Fibroblast of peridontal ligament (primary cell): ENCODE measurements around the gene COBL.

Experiments used
- DNase-seq: peaks from one replicate; pipeline ENCODE4 v3.0.0-alpha.2; 2010; ENCODE audit errors: extremely low read depth

COBL gene, protein sequence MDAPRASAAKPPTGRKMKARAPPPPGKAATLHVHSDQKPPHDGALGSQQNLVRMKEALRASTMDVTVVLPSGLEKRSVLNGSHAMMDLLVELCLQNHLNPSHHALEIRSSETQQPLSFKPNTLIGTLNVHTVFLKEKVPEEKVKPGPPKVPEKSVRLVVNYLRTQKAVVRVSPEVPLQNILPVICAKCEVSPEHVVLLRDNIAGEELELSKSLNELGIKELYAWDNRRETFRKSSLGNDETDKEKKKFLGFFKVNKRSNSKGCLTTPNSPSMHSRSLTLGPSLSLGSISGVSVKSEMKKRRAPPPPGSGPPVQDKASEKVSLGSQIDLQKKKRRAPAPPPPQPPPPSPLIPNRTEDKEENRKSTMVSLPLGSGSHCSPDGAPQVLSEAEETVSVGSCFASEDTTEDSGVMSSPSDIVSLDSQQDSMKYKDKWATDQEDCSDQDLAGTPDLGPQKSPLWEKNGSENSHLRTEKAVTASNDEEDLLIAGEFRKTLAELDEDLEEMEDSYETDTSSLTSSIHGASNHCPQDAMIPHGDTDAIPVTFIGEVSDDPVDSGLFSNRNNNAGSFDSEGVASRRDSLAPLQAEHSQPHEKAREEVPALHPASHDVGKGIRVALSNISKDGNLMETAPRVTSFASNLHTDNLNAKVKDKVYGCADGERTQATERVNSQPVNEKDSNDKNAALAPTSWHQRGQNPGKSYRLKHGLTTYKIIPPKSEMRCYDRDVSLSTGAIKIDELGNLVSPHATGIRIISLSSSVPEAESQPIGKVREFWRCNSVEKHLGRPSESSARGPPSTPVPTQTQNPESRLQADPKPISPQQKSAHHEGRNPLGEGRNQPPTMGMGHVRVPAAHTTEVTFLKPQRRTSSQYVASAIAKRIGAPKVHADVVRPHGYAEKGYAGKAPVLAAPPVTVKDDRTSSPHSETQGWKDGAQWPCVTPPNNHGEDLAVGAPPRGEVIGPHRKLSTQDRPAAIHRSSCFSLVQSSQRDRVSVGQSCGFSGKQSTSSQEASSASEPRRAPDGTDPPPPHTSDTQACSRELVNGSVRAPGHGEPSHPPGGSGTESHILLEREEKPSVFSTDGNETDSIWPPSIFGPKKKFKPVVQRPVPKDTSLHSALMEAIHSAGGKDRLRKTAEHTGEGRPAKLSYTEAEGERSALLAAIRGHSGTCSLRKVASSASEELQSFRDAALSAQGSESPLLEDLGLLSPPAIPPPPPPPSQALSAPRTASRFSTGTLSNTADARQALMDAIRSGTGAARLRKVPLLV

DNA sequence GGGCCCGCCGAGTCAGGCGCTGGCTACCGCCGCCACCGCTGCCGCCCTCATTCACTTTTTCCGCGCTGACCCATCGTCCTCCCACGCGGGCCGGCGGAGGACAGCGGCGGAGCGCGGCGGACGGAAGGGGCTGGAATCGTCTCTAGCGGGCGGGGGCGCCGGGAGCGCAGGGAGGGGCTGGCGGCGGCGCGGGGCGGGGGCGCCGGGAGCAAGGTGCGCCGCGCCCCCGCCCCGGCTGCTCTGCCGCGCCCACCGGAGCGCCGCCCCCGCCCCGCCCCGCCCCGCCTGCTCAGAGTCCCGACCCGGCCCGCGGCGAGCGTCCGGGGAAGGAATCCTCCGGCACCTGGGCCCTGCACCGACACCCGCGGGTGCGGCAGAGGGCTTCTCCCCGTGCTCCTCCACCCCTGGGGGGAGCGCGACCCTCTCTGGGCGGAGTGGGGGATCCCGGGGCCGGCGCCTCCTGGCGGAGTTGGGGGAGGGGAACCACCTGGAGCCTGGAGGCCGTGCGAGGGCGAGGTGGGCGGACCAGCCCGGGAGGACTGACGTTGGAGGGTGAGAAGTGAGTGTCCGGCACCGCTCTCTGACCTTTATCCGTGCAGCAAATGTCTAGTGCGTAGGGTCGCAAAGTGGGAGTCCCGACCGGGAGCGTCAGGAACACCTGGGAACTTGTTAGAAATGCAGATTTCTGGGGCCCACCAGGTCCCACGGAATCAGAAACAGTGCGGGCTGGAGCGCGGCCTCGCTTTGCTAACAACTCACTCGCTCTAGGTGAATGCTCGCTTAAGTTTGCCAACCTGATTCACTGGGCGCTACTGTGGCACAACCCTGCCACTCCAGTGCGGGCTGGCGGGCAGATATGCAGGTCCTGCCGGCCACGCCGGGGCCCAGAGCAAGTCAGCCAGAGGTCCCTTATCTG is at the start of gene COBL:
TSS of gene COBL (minus strand) at position 144 of the 916 bp plus-strand sequence. CDS start 176 bp downstream, outside the sequence.
- no peak for DNase-seq

DNA sequence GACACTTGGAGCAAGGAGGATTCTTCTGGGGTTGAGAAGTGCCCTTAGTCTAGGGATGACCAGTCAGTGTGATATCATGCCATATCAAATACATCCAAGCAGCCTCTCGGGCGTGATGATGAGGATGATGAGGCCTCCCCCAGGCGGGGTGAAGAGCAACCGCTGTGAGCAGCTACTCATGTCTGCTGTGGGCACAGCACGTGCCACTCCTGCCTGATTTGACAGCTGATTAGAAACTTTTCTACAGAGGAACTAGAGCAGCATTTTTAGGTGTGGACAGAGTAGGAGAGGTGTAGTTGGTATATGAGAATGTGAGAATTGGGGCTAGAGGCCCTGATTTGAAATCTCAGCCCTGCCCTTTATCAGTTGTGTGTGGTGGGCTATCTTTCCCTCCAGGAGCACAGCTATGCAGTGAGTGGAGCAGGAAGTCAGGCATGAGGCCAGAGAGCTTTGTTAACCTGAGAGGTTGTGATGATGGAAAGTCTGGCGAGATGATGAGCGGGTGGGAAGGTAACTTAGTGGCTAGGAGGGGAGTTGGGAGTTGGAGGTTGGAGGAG is 49.6 kb upstream of the COBL start:
- DNase-seq = no peak

DNA sequence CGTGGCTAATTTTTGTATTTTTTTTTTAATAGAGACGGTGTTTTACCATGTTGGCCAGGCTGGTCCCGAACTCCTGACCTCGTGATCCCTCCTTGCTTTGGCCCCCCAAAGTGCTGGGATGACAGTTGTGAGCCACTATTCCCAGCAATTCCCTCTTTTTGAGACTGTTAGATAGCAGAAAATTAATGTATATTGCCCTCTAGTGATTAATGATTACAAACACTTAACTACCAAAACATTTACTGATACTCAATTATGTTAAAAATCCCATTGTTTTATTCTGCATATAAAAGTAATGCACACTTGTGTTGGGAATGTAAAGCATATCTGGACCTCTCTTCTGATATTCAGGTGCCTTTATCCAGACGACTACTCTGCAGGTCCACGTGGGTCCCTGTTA is 41.2 kb upstream of the COBL start:
- DNase-seq = no peak

DNA sequence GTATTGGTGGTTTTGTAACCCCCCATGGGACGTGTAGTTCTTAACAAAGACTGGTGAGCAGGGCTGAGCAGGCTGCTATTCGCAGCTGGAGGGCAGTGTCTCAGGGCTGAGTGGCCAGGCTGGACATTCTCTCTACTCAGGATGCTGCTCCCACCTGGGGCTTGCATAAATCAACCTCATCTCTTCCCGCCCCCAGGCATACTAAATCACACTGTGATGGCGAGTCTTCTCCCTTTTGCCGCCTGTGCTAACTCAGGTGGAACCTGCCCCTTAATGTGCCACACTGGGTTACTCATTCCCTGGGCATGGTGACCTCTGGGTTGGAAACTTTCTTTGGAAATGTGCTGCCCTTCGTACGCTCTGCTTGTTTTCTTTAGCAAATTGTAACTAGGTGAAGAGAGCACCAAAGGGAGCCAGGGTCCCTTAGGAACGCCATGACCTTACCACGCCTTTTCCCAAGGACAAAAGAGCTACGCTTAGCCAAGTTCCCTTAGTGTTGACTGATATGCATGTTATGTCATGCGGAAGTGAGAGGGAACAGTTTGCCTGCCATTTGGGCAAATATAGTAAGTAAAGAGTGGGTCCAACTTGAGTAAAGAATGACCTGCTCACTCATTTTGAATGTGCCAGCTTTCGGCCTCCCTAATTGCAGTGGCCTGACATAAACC is 40.4 kb upstream of the COBL start:
- no peak for DNase-seq

DNA sequence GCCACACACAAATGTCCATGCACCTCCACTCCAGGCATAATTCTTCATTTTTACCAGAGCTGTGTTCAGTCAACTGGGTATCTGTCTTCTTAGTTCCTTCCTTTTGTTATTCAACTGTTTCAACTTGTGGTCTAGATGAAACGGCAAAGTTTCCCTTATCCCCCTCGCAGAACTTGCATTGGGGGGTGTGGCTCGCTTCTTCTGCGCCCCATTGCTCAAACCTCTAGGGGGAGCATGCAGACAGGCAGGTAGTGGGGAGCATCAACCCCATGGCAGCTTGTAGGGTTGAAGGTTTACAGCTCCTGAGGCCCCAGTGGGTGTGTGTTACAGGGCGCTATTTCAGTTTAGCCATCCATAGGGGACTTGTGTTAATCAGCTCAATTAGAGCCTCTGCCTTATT is 38.3 kb upstream of the COBL start:
- DNase-seq = no peak

DNA sequence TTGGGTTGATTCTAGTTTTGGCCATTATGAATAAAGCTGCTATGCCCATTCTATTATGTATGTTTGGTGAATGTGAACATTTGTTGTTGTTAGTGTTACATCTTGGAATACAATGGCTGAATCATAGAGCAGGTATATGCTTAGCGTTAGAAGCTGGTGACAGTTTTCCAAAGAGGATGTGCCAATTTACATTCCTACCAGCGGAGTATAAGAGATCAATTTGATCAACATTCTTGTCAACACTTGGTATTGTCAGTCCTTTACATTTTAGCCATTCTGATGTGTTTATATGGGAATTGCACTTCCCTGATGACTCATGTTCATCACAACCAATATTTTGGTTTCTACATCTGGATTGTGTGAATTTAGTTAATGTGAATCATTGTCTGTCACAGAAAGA is 37.8 kb upstream of the COBL start:
- DNase-seq = no peak

DNA sequence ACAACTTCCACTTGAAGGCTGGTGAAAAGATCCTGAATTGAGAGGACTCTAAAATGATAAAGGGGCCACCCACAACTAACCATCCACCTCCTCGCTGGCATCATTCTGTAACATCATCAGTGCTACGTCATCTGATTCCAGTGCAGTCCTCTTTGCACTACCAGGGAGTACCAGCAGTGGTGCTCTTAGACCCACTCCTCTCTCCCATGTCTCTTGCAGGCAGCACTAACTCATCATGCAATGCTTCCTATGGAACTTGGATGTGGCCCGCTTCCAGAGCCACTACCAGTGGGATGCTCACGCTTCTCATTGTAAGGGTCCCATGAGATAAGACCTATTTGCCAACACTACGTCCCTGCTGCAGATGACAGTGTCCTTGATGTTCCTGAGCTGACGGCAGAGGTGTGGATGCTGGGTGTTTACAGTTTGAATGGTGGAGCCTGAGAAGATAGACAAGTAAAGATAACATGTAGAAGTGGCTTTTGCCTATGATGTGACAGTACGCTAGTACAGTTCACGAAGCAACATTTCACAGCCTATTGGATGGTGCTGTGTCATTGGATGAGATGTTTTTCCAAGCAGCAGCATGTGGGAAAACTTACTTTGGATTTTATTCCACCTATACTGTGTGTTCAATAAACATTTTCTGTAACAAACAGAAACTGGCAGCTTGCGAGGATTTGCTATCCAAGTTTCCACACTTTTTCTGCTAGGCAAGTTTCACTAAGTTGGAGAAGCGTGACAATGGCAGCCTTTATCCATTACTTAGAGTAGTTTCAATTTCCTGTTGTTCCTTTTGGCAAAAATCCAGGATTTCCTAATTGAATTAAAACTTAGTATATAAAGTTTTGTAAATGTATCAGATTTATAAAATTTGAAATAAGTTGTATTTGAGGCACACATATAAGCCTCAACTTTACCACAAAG is 35.8 kb upstream of the COBL start:
- no peak for DNase-seq

DNA sequence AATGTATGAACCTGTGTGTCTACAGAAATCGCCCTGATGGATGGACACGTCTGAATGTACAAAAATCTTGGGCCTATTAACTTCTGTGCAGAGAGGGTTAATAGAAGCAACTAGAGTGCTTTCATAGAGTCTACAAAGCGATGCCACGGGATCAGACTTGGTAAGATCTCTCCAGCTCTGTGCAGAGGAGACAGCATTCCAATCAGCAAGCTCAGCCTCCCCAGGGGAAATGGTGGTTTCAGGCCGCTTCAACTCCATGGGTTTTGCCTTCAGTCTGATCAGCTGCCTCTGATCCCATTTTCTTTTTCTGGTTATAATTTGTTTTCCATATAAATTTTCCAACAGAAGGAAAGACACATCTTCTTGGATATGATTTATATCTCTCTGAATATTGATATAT is 35.1 kb upstream of the COBL start:
- no peak for DNase-seq

DNA sequence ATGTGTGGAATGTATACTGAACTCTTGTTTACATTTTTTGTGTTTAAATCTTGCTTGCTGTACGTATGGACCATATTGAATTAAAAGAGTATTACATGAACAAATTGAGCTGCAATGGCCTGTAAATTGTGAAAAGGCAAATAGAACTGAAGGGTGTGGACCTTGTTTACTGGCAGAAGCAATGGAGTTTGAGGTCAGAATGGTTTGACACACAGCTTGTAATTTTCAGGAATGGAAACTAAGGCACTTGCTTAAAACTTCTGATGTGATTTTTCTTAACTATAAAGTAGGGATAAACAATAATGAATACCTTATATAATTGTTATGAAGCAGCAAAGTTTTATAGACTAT is 33.9 kb upstream of the COBL start:
- no peak for DNase-seq

DNA sequence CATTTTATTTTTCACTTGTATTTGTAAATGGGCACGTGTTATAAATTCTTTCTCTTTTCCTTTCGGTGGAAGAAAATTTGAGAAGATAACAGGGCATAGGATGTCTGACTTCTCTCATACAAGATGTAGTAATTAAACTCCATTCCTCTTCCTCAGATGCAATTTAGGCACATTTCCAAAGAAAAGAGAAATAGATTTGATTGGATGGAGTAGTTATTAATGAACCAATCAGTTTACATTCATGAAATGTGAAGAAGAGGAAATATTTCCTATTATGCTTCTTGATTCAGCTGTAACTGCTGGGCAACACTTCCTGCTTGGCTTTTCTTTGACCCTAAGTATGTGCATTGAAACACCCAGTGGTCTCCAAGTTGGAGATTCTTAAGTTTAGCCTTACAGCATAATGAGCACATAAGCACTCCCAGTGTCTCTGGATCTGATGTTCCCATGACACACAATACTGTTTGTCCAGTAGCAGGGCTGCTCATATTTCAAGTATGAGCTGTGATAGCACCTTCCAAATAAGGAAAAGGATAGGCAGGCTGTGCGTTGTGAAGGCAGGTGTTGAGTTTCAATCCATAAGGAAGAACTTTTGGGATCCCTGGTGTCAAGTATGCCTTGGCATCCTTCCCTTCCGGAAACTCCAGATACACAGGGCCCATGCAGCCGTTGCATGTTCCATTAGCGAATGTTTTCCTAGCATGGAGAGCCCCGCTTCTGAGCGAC is 33.4 kb upstream of the COBL start:
- no peak for DNase-seq

DNA sequence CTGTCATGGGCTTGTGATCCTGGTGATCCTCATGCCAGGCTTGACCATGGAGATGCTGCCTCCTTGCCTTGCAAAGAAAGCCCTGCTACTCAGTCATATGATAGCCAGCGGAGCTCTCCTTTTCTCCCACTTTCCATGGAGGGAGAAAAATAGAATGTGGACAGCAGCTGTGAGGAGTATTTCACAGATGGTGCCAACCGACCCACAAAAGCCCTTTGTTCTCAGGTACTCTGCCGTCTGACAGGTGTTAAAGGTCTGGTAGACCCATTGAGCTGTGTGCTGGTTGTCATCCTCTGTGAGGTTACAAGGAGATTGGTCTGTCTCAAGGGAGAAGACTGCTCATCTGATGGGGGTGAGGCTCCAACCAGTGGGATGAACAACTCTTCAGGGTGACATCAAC is 29.5 kb upstream of the COBL start:
- DNase-seq = no peak

DNA sequence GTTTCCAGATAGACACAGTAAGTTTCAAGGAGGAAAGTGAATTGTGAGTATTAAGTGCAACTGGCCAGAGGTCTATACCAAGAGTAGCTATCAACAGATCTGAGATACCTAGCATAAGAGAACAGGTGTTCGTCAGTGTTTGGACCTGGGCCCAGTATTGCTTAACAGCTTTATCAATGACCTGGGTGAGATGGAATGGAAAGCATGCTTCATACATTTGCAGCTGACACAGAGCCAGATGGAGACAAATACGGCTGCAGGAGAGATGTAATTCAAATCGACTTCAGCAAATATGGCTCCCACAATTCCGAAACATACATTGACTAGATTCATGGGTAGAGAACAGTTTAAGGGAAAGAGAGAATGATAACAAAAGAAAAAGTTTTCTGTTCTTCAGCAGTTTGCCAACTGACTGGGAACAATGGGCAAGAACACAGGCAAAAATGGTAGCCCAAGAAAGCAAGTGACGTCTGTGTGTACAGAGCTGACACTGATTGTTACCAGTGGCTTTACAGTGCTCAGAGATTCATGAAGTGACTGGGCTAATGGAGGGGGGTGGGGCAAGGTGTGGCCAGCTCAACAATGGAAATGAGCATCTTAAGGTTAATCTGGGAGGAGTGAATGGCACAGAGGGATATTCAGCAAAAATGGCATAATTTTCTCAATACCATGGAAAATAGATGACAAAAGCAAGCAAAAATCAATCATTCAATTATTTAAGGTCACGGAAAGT is 28.0 kb upstream of the COBL start:
- DNase-seq = no peak

DNA sequence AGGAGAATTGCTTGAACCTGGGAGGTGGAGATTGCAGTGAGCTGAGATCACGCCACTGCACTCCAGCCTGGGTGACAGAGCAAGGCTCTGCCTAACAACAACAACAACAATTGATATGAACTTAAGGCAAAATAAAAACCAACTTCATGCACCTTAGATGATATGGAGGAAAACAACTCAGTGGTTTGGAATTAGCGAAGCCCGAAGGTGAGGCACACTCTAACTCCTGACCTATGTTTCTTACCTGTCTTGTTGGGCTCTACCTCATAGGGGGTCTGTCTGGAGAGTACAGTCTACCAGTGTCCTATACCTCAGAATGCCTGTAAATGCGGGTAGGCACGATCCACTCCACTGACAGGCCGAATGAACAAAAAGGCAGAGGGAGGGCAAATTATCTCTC is 24.3 kb upstream of the COBL start:
- DNase-seq = no peak

DNA sequence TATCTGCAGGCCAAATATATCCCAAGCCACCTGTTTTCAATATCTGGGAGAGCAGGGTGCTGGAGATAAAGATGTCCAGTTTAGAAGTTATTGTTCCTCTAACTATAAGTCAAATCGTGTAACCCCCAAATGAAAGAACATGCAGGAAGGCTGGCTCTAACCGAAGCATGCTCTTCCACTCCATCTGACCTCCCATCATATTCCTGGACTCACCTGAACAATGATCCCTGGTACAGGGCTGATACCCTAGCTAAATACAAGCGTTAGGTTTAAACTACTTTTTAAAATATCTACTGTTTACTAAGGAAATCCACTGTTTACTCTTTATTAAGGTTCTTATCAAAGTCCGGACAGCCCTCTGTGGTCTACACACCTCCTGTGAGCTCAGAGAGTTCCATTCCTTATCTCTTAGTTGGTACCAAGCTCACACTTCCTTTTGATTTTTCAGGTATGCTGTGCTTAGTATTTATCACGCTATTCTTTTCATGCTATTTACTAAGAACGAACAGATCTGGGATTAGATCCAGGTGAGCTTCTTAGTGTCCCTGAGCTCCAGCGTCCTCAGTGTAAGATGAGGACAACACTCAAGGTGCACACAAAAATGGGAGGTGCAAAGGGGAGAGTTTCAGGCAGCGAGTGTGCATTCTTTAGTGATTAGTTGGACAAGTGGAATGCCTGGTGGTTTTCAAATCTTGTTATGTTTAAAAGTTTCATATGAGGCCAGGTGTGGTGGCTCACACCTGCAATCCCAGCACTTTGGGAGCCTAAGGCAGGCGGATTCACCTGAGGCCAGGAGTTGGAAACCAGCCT is 23.6 kb upstream of the COBL start:
- no peak for DNase-seq

DNA sequence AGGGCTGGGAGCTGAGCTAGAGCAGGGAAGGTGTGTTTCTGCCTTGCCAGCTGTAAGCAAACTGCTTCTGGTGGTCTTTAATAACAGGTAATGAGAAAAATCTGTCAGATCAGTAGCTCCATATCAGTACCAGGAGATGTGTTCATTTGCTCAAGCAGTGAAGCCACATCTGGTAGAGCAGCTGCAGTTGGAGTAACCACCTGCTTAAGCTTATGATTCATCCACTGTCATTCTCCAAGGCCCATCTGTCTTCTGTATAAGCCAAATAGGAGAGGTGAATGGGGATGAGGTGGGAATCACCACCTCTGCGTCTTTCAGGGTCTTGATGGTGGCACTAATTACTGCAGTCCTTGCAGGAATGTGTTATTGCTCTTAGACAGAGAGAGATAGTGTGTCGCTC is 18.4 kb upstream of the COBL start:
- no peak for DNase-seq

DNA sequence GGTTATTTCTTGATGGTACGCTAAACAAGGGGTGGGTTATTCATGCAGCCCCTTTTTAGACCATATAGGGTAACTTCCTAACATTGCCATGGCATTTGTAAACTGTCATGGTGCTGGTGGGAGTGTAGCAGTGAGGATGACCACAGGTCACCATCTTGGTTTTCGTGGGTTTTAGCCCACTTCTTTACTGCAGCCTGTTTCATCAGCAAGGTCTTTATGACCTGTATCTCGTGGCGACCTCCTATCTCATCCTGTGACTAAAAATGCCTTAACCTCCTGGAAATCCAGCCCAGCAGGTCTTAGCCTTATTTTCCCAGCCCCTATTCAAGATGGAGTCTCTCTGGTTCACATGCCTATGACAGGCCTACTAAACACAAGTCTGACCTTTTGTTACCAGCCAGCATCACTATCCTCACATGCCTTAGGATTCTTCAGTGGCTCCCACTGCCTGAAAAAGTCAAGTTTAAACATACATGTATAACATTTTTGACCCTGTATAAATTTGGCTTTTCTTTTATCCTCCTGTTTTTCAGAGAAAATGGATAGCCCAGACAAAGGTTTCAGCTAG is 13.2 kb upstream of the COBL start:
- DNase-seq = no peak

DNA sequence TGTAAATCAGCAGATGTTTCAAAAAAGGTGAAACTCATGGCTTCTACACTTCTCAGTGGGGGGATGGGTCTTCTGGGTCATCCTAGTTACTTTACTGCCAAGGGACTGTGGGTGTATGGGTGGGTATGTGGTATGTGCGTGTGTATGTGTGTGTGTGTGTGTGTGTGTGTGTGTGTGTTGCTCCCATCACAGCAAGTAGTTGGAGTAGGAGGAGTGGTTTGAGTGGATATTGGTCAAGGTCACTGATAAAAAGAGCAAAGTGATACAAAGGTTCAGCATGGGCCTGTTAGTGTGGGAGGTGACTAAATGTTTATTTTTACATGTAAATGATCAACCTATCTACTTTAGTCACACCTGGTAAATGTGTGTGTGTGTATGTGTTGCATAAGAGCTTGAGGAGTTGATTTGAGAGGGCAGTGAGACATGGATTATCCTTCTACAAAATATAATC is 11.8 kb upstream of the COBL start:
- DNase-seq = no peak
